ENCODE results near the gene CBLB.

- TF ChIP-seq CTCF (IDR thresholded peaks at IDR 0.05; ENCODE audit: low read depth, low read length, missing input control) (no peak), RAD21 (IDR thresholded peaks at IDR 0.05) (no peak), TAF1 (conservative IDR thresholded peaks at IDR 0.05) (no peak), JUND (IDR thresholded peaks at IDR 0.05) (no peak), EGR1 (IDR thresholded peaks at IDR 0.05; ENCODE audit: low read depth in 2 of 2) (no peak), MAX (IDR thresholded peaks at IDR 0.05) (no peak), REST (IDR thresholded peaks at IDR 0.05) (no peak), HNF4G (IDR thresholded peaks at IDR 0.05) (no peak)
These were observed 1.9 kb downstream of the CBLB start for GRCh38 chr3:105866656-105867653.
